Measurements from ENCODE around the gene PDSS1. TPM values are rescaled to one million over a fixed set of nuclear protein-coding genes. Genes with fewer than 3 reads are reported as not detected.

PDSS1 gene

GRCh38 chr10:26790221-26790995, 92.9 kb downstream of the PDSS1 start:
- no peak for DNase-seq
- Histone ChIP-seq H3K4ac (ENCODE audit: low read depth in 1 of 2, low read length in 2 of 2) (no peak overlapping the region), H2BK120ac (ENCODE audit: low read depth, low read length) (no peak overlapping the region), H3K23ac (ENCODE audit: low read length in 2 of 2) (no peak overlapping the region), H2BK12ac (ENCODE audit: low read length in 2 of 2) (no peak overlapping the region), H3K27ac (ENCODE audit: low read length, poor library complexity, severe bottlenecking) (no peak overlapping the region), H3K36me3 (ENCODE audit: control insufficient read depth in 1 of 2, insufficient read depth in 2 of 2, low read depth in 1 of 2, low read length in 2 of 2) (peaks cover 0 to 3% of the 10 kb centered on the region in 2 experiments), H3K79me1 (replicated peaks; ENCODE audit: low read length, poor library complexity, severe bottlenecking) (peaks cover 15% of the 10 kb centered on the region), H4K8ac (ENCODE audit: low read length) (no peak overlapping the region), H3K27me3 (ENCODE audit: control insufficient read depth in 1 of 2, insufficient read depth in 1 of 2, low read length in 2 of 2) (no peaks in the 10 kb centered on the region), H3K18ac (ENCODE audit: low read depth in 1 of 2, low read length in 2 of 2) (peak overlapping the region in 1 of 2 experiments; percentile 34), H4K91ac (ENCODE audit: low read length) (no peak overlapping the region), H3K14ac (ENCODE audit: low read length in 2 of 2) (no peak overlapping the region), H2AFZ (ENCODE audit: low read depth, low read length) (no peak overlapping the region), H3K4me1 (ENCODE audit: control insufficient read depth, insufficient read depth, low read depth, low read length) (no peaks in the 10 kb centered on the region), H2AK5ac (ENCODE audit: low read length, severe bottlenecking) (no peak overlapping the region), H3K9me3 (ENCODE audit: control insufficient read depth, low read length) (no peaks in the 10 kb centered on the region), H3K9ac (ENCODE audit: low read length) (no peak overlapping the region), H3K4me3 (ENCODE audit: insufficient read depth in 1 of 2, low read depth in 1 of 2, low read length in 2 of 2) (no peak overlapping the region), H2BK15ac (ENCODE audit: low read depth, poor library complexity, severe bottlenecking) (no peak overlapping the region), H2BK5ac (ENCODE audit: low read depth, low read length, poor library complexity, severe bottlenecking) (no peak overlapping the region), H3K4me2 (ENCODE audit: low read length, poor library complexity, severe bottlenecking) (no peak overlapping the region)
- 98% methylated on average over 3 of the region's 4 CpGs for WGBS

DNA sequence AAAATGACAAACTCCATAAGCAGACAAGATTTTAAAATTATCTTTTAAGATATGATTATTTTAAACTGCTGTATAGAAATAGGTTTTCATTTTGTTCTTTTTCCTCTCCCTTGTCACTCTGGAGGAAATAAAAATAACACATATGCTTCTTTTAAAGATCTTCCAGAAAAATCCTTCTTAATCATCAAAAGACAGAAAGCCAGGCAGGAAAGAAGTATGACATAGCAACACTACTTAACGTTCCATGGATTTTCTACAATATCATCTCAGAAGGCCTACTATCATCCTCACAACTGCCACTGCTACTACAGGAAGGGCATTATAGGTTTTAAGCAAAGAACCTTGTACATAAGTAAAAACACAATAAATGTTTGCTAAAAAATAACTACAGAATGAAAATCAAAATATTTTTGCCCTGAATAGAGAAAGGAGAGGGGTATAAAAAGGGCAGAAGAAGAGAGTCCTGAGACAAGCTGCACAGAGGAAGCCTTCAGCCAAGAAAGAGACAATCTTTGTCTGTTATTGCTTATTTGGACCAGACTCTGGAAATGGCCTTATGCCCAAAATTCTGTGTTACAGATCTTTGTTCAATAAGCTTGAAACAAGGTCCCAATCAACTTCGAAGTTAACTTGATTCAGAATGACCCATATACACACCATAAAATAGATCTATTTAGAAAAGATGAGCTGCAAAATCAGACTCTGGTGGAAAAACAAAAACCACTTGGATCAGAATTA, 95.4 kb downstream of the PDSS1 start:
- Histone ChIP-seq H2AK5ac (ENCODE audit: low read length, severe bottlenecking) (no peak overlapping the region), H3K18ac (ENCODE audit: low read depth in 1 of 2, low read length in 2 of 2) (no peak overlapping the region), H3K4me3 (ENCODE audit: insufficient read depth in 1 of 2, low read depth in 1 of 2, low read length in 2 of 2) (no peak overlapping the region), H2BK15ac (ENCODE audit: low read depth, poor library complexity, severe bottlenecking) (no peak overlapping the region), H3K4ac (ENCODE audit: low read depth in 1 of 2, low read length in 2 of 2) (no peak overlapping the region), H2BK5ac (ENCODE audit: low read depth, low read length, poor library complexity, severe bottlenecking) (no peak overlapping the region), H3K4me2 (ENCODE audit: low read length, poor library complexity, severe bottlenecking) (no peak overlapping the region), H3K27ac (ENCODE audit: low read length, poor library complexity, severe bottlenecking) (no peak overlapping the region), H4K8ac (ENCODE audit: low read length) (no peak overlapping the region), H2BK120ac (ENCODE audit: low read depth, low read length) (no peak overlapping the region), H4K91ac (ENCODE audit: low read length) (no peak overlapping the region), H3K27me3 (ENCODE audit: control insufficient read depth in 1 of 2, insufficient read depth in 1 of 2, low read length in 2 of 2) (no peaks in the 10 kb centered on the region), H2AFZ (ENCODE audit: low read depth, low read length) (no peak overlapping the region), H3K14ac (ENCODE audit: low read length in 2 of 2) (no peak overlapping the region), H3K4me1 (ENCODE audit: control insufficient read depth, insufficient read depth, low read depth, low read length) (no peaks in the 10 kb centered on the region), H3K23ac (ENCODE audit: low read length in 2 of 2) (no peak overlapping the region), H3K9ac (ENCODE audit: low read length) (peak overlapping the region; percentile 47), H3K79me1 (replicated peaks; ENCODE audit: low read length, poor library complexity, severe bottlenecking) (peaks cover 15% of the 10 kb centered on the region), H3K36me3 (ENCODE audit: control insufficient read depth in 1 of 2, insufficient read depth in 2 of 2, low read depth in 1 of 2, low read length in 2 of 2) (no peaks in the 10 kb centered on the region), H3K9me3 (ENCODE audit: control insufficient read depth, low read length) (no peaks in the 10 kb centered on the region), H2BK12ac (ENCODE audit: low read length in 2 of 2) (no peak overlapping the region)
- DNase-seq = no peak
- 86% methylated on average over 2 of the region's 2 CpGs for WGBS

Small RNAs within 50 kb of the gene (small RNA-seq; reads per million reads assigned to genes)
- not detected for gene RF00191 (ENCODE audit: low read depth)
- not detected for gene RNU6-946P (ENCODE audit: low read depth)

Data from mesenchymal stem cell (in vitro differentiated cells and primary cell).